Stimulated activated CD4-positive, alpha-beta T cell treated with anti-CD3 and anti-CD28 coated beads, Interleukin-4, amount 100 ng/mL, for 1 hour (primary cell): ENCODE data around the gene LRRFIP1.
A peak's percentile ranks its signal among the peaks of the same experiment; 100 is the strongest.
"Not testable (repeated sequence)": the region's sequence is repeated elsewhere in the genome, so short reads cannot be mapped to it uniquely, and the experiment has no call there.

ENCODE experiments used
- DNase-seq: peaks from one replicate; pipeline ENCODE4 v3.0.0-alpha.2; 2020

LRRFIP1 gene

GRCh38 chr2:237597196-237598145 lies 29.9 kb upstream of the LRRFIP1 start:
- DNase-seq, result no peak

GRCh38 chr2:237598468-237599208 lies 28.7 kb upstream of the LRRFIP1 start:
- no peak for DNase-seq

DNA sequence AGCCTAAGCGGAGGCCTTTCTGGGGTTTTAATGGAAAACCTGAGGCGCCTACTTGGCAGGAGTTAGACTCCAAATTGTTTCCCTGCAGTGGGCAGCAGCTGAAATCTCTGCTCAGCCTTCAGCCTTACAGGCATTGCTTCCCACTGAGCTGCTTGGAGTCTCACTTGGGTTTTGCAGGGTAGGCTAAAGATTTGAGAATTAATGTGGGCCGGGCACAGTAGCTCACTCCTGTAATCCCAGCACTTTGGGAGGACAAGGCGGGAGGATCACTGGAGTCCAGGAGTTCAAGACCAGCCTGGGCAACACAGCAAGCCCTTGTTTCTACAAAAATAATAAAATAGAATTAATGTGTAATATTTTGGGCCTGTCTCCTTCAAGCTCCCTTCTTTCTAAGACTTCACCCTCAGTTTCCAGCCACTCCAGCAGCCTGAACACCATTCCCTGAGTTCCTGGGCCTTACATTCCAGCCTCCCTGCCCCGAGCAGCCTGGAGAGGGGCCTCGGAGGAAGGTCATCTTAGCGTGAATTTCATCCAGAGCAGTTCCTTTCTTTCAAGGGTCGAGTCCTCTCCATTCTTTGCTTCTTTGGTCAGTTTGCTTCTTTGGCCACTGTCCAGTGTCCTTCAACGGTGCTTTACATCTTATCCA lies 27.8 kb upstream of the LRRFIP1 start:
- DNase-seq, result no peak

DNA sequence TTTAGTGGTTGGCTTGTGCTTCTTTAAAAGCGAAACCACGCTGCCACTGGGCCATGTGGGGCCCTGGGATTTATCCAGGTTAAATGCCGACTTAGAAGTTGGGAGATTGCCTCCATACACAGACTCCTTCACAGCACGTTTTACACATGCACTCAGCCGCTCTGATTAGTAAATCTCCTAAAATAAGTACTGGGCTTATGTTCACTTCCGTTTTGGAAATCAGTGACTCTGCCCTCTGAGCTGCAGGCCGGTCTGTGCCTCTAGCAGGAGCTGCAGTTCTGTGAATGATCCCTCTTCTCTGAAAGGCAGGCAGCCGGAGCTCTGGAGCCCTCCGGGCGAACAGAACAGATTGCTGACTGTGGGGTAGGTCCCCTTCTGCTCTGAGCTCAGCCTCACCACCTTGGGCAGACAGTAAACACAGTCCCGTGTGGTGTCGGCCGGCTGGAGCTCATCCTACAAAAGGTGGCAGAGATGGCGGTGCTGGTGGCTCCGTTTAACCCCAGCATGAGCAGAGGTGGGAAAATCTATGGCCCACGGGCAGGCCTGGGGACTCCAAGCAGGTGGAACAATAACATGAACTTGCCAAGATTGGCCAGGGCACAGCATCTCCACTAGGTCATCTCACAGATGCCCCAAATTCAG lies 27.1 kb upstream of the LRRFIP1 start:
- no peak for DNase-seq

GRCh38 chr2:237601453-237602116 lies 25.8 kb upstream of the LRRFIP1 start:
- DNase-seq, result no peak

DNA sequence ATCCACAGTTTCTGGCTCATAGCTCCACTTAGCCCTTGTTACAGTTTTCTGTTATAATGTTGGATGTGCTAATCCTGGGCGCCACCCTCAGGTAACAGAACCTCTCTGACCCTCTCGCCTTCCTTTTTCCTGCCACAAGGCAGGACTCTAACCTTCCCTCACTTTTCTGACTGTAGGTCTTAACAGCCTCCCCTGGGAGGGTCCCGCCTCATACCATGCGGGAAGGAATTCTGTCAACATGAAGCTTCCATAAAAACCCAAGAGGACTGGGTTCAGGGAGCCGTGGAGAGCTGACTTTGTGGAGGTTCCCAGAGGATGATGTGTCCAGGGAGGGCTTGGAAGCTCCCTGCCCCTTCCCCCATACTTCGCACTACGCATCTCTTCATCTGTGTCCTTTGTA lies 25.0 kb upstream of the LRRFIP1 start:
- DNase-seq, result no peak

DNA sequence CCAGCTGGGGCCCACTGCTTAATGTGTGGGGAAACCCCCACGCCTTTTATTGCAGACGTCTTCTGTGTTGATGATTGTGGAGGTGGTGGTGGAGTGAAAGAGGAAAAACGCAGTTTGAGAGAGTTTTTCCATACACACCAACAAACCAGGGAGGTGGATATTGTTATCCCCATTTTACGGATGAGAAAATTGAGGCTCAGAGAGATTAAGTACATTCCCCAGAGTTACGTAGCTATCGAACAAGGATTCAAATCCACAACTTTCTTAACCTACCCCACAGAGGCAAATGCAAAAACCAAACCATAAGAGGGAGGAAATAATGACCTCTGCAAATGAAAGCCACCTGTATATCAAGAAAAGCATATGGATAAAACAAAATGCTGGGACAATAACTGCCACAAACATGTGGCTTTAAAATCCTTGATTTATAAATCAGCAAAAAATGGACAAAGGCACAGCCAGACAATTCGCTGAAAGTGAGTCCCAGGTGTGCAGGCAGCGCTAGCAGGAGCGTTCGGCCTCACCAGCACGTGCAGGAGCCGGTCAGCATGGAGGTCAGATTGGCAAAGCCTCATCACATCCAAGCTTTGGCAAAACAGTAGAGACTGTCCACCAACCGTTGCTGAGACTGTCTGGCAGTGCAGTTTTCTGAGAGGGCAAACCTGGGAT lies 24.2 kb upstream of the LRRFIP1 start:
- no peak for DNase-seq

DNA sequence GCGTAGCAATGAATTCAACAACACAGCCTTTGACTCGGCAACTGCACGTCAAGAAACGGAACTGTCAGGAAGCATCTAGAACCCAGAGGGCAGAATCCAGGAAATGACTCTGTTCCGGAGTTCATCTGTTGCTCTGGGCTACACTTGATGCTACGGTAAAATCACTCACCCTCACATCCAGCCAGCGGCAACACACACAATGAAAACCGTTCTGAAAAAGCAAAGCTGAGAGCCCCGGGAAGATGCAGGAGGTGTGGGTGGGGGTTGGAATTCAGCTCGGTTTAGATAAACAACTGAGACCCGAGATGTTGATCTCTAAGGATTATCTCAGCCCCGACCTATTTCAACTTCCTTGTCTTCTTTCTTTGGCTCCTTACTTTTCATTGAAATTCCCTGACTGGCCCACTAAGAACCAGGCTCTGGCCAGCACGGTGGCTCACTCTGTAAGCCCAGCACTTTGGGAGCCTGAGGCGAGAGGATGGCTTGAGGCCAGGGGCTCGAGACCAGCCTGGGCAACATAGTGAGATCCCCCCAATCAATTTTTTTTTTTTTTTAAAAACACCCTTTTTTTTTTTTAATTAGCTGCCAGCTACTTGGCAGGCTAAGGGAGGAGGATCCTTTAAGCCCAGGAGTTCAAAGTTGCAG lies 23.5 kb upstream of the LRRFIP1 start:
- DNase-seq, result peak; percentile 10

- no peak for DNase-seq
These were observed 23.0 kb upstream of the LRRFIP1 start for GRCh38 chr2:237604391-237604790.

GRCh38 chr2:237604960-237605359 lies 22.4 kb upstream of the LRRFIP1 start:
- no peak for DNase-seq

GRCh38 chr2:237606522-237606921 lies 20.9 kb upstream of the LRRFIP1 start:
- not testable (repeated sequence) for DNase-seq

GRCh38 chr2:237612527-237613357 lies 14.6 kb upstream of the LRRFIP1 start:
- DNase-seq, result no peak

DNA sequence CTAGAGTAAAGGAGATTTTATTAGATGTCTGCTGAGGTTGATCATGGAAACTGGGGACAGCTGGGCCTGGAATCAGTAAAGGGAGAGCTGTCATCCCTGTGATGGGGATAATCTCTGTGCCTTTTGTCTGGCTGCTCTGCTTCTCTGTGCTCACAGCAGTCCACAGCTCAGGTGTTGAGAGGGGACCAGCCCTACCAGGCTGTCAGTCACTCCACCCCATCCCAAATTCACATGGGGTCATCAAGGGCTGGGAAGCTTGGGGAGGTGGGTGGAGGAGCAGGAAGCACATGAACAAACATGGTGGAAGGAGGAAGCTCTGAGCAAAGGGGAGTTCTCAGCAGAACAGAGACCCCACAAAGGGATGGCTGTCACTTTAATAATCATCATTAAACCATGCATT lies 13.7 kb upstream of the LRRFIP1 start:
- no peak for DNase-seq

- DNase-seq, result no peak
These were observed 13.2 kb upstream of the LRRFIP1 start for GRCh38 chr2:237614151-237614720.

- no peak for DNase-seq
These were observed 11.6 kb upstream of the LRRFIP1 start for GRCh38 chr2:237615631-237616249.

DNA sequence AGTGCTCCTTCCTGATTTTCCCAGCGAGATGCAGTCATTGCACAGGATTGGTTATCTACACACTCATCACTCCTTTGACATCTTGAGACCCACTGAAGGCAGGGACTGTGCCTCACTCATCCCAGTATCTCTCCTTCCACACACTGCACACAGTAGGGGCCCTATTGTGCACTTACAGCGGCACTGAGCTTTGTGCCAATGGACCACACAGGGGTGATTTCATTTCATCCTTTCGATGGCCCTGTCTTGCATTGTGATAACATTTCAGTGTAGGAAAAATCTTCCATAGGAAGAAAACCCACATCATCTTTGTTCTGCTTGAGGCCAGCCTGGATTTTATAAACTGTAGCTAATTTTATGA lies 11.0 kb upstream of the LRRFIP1 start:
- DNase-seq, result no peak

DNA sequence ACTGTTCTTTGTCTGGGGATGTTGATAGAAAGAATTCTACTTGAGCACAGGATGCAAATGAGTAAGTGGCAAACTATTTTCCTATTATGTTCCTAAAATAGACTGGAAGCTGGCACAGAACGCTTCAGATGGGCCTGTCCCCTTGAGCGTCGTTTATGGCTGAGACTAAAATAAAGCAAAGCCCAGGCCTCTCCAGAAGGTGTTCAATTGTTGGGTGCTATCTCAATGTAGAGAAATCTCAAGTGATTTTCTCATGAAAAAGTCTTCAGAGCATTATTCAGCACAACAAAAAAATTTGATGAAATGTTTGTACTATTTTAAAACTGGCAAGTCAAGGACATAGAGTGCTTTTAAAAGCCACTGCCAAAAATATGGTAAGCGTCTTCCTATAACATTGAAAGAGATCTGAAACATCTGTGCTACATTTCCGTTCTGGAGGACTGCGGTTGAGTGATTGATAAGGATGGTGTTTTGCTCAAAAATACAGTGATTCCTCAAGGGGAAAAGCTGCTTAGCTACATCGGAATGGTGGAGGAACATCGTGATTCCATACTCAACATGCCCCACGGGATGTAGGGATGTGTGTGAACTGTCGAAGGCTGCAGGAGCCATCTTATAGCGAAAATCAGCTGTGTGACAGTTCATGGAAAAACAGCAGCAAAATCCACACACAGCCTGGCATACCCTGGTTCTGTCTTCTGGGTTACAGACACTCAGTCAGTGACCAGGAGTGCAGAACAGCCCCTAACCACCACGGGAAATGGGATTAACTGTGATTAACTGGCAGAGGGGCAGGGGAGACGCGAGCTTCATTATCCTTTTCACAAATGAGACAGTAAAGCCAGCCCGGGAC lies 10.4 kb upstream of the LRRFIP1 start:
- no peak for DNase-seq

DNA sequence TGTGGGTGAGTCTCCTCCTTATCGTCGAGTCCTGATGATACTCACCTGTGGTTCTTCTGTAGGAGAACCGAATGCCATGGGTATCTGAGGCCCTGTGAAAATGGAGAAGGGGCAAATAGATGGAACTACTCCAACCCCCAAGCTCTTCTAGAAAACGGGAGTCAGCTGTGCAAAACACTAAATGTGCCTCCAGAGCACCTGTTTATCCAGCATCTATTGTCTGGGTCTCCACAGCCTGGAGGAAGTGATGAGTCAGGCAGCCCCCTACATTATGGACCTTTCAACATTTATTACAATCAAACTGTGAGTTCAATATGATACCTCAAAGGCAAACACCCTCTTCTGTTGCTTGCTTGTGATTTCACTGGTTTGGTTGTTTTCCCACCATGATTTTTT lies 9.8 kb upstream of the LRRFIP1 start:
- no peak for DNase-seq

DNA sequence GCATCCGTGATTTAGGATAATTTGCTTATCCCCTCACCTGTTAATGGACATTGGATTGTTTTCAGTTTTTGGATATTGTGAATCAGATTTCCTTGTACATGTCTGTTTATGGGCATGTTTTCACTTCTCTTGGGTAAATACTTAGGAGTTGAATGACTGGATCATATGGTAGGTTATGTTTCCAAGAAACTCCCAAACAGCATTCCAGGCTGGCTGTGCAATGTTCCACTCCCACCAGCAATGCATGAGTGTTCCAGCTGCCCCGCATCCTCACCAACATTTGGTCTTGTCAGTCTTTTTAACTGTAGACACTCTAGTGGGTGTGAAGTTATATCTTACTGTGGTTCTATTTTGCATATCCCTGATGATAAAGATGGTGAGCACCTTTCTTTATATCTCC lies 8.9 kb upstream of the LRRFIP1 start:
- no peak for DNase-seq
